Measurements from ENCODE around the gene FRAT1.

FRAT1 gene

DNA sequence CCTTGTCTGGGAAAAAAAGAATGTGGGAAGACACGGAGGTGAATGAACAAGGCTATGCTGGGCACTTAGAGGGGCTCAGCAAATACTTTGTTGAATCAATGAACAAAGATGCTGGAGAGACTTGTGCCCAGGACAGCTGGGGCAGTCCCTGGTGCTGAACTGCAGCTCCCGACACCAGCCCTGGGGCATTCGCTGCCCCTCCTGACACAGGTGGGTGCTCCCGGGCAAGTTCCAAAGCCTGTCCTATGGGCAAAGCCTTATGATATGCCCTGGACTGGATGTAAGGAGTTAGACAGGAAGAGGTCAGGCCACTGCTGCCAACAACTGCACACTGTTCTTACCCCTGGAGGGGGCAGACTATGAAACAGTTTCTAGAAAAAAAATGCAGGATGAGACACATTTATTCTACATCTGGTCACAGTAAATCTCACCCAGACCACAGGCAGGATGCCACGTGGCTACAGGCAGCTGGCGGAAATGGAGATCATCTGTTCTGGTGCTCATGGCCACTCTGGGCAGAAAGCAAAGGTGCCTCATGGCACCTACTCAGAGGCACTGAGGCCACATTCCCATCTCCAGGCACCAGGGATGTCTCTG, 37.3 kb downstream of the FRAT1 start:
- Mint-ChIP-seq H3K4me1 (no peaks in the 10 kb centered on the region), H3K27me3 (ENCODE audit: low read depth) (no peaks in the 10 kb centered on the region), H3K27ac (no peak overlapping the region), H3K36me3 (ENCODE audit: low read depth) (peaks cover 28% of the 10 kb centered on the region), H3K9me3 (no peaks in the 10 kb centered on the region), H3K4me3 (no peak overlapping the region)
- TF ChIP-seq, protein P1, sequence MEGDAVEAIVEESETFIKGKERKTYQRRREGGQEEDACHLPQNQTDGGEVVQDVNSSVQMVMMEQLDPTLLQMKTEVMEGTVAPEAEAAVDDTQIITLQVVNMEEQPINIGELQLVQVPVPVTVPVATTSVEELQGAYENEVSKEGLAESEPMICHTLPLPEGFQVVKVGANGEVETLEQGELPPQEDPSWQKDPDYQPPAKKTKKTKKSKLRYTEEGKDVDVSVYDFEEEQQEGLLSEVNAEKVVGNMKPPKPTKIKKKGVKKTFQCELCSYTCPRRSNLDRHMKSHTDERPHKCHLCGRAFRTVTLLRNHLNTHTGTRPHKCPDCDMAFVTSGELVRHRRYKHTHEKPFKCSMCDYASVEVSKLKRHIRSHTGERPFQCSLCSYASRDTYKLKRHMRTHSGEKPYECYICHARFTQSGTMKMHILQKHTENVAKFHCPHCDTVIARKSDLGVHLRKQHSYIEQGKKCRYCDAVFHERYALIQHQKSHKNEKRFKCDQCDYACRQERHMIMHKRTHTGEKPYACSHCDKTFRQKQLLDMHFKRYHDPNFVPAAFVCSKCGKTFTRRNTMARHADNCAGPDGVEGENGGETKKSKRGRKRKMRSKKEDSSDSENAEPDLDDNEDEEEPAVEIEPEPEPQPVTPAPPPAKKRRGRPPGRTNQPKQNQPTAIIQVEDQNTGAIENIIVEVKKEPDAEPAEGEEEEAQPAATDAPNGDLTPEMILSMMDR (IDR thresholded peaks at IDR 0.05; ENCODE audit: unreplicated experiment in 3 of 3) = no peak

DNA sequence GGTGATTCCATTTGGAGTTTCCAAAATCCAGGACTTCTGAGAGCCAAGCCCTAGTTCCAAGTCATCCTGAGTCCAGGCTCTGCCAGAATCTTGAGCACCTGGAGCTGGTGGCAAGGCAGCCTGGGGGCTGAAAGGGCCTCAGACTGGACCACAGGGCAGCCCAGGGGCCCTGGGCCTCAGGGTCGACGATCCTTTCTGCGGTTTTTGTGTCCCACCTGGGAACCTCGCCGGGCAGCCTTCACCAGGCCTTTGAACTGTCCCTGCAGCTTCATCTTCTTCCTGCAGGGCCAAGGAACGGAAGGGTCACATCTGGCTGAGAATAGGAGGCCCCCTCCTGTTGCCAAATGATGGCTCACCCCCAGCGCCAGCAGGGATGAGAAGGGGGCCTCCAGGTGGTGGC, 37.8 kb downstream of the FRAT1 start:
- Mint-ChIP-seq H3K36me3 (ENCODE audit: low read depth) (peaks cover 28% of the 10 kb centered on the region), H3K4me1 (no peaks in the 10 kb centered on the region), H3K9me3 (no peaks in the 10 kb centered on the region), H3K27ac (no peak overlapping the region), H3K27me3 (ENCODE audit: low read depth) (no peaks in the 10 kb centered on the region), H3K4me3 (no peak overlapping the region)
- TF ChIP-seq, protein P1 (IDR thresholded peaks at IDR 0.05; ENCODE audit: unreplicated experiment in 3 of 3) = no peak

DNA sequence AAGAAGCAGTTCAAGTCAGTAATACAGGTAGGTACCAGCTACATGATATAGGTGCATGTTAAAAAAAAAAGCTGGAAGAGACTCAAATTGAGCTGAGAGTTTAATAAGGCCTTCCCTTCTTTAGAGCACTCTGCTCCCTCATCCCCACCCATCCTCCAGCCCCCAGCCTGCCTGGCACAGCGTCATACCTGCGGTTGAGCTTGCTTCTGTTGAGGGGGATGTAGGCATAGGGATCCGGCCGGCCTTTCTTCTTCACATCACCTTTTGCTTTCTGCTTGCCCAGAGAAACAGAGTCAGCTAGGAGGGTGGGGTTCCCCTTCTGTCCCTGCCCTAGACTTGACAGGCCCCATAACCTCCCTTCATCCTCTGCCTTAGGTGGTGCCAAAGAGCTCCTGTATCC, 39.3 kb downstream of the FRAT1 start:
- no peaks in the 10 kb centered on the region for H3K4me1 Mint-ChIP-seq
- no peak overlapping the region for H3K27ac Mint-ChIP-seq
- no peaks in the 10 kb centered on the region for H3K27me3 Mint-ChIP-seq (ENCODE audit: low read depth)
- H3K36me3 Mint-ChIP-seq (ENCODE audit: low read depth) = peaks cover 34% of the 10 kb centered on the region
- TF ChIP-seq, protein P1 (IDR thresholded peaks at IDR 0.05; ENCODE audit: unreplicated experiment in 3 of 3) = no peak
- no peaks in the 10 kb centered on the region for H3K9me3 Mint-ChIP-seq
- no peak overlapping the region for H3K4me3 Mint-ChIP-seq

DNA sequence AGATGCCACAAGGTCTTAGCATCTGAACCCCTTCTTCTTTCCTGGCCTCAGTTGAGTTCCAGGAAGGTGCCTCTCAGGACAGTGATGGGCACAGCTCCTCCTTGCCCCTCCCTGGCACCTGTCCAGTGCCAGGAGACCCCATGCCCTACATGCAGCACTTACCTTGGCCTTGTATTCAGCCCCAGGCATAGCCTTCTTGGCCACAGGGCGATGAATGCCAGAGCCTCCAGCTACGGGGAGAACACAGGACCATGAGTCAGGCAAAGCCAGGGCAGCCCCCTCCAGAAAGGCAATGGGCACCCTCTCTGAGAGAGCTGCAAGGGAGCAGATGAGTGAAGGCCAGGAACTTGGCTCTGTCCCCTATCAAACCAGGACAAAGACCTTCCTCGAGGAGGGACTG, 39.7 kb downstream of the FRAT1 start:
- TF ChIP-seq, protein P1 (IDR thresholded peaks at IDR 0.05; ENCODE audit: unreplicated experiment in 3 of 3) = no peak
- Mint-ChIP-seq H3K4me1 (no peaks in the 10 kb centered on the region), H3K27me3 (ENCODE audit: low read depth) (no peaks in the 10 kb centered on the region)

DNA sequence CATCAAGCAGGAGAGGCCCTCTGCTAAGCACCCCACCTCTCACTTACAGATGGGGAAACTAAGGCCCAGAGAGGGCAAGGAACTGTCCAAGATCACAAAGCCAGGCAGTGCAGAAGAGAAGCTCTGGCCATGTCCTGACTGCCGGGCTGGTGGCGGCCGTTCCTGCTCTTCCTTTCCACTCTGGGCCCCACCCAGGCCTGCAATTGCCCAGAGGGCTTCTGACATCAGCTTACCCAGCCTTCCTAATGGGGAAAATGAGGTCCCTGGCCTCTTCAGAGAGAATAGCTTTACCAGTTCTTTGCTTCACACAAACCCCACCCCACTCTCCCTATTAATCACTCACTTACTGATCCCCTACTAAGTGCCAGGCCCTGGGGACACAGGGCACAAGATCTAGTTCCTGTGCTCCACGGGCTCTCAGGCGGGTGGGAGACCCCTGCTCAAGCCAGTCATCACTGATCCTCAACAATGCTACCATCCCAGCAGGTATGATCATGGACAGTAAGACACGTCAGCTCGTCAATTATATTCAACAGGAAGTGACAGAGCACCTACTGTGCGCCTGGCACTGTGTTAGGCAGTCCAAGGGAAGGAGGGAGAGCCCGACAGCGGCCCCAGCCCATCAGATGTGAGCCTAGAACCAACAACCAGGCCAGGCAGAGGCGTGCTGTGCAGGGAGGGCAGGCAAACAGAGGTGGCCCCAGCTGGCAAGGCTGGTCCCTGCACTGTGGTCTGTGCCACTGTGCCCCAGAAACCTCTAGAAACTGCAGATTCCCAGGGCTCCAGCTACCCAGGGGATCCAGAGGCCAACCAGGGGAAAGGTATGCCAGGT, 41.9 kb downstream of the FRAT1 start:
- H3K9me3 Mint-ChIP-seq = no peaks in the 10 kb centered on the region
- H3K27me3 Mint-ChIP-seq (ENCODE audit: low read depth) = no peaks in the 10 kb centered on the region
- H3K27ac Mint-ChIP-seq = no peak overlapping the region

More for the DNA sequence above, 39.7 kb downstream of the FRAT1 start:
- H3K27ac Mint-ChIP-seq = no peak overlapping the region
- no peak overlapping the region for H3K4me3 Mint-ChIP-seq
- H3K36me3 Mint-ChIP-seq (ENCODE audit: low read depth) = peaks cover 34% of the 10 kb centered on the region
- no peaks in the 10 kb centered on the region for H3K9me3 Mint-ChIP-seq

More for the DNA sequence above, 41.9 kb downstream of the FRAT1 start:
- Mint-ChIP-seq H3K36me3 (ENCODE audit: low read depth) (peaks cover 38% of the 10 kb centered on the region), H3K4me3 (no peak overlapping the region), H3K4me1 (no peaks in the 10 kb centered on the region)
- TF ChIP-seq, protein P1 (IDR thresholded peaks at IDR 0.05; ENCODE audit: unreplicated experiment in 3 of 3) = no peak
